Neural cell (in vitro differentiated cells): ENCODE results near the gene VPS54. TPM values are rescaled to one million over a fixed set of nuclear protein-coding genes. Genes with fewer than 3 reads are reported as not detected.

Experiments
- H2AFZ ChIP-seq: fragments of 200-600, 300-800 bp; sonication (generic), shearing (Covaris generic); 2 replicates; pipeline ENCODE4 v1.6.0; 2014; ENCODE audit warnings: low read depth, mild to moderate bottlenecking, antibody characterized with exemption, low read length, moderate library complexity
- H3F3A ChIP-seq: fragments of 200-600 bp; shearing (Covaris generic); 2 replicates; pipeline ENCODE4 v1.6.1; 2016; ENCODE audit warnings: mild to moderate bottlenecking, moderate library complexity, mixed read lengths, antibody characterized with exemption, low read length; ENCODE audit not compliant: insufficient read depth, poor library complexity, severe bottlenecking
- H3K27ac ChIP-seq: fragments of 200-600, 300-800 bp; sonication (generic), shearing (Covaris generic); 2 replicates; pipeline ENCODE4 v1.5.1; 2014; ENCODE audit warnings: mild to moderate bottlenecking, low read length, moderate library complexity
- H3K27me3 ChIP-seq: fragments of 300-800, 200-600 bp; sonication (generic), shearing (Covaris generic); 2 replicates; pipeline ENCODE4 v1.6.0; 2014; ENCODE audit warnings: mild to moderate bottlenecking, low read depth, low read length, moderate library complexity; ENCODE audit not compliant: insufficient read depth
- H3K36me3 ChIP-seq: fragments of 300-800, 200-600 bp; sonication (generic), shearing (Covaris generic); 2 replicates; pipeline ENCODE4 v1.5.1; 2014; ENCODE audit warnings: mild to moderate bottlenecking, antibody characterized with exemption, low read length, moderate library complexity; ENCODE audit not compliant: insufficient read depth
- H3K4me2 ChIP-seq: fragments of 300-800, 200-600 bp; sonication (generic), shearing (Covaris generic); 2 replicates; pipeline ENCODE4 v1.6.0; 2014; ENCODE audit warnings: mild to moderate bottlenecking, low read length
- H3K4me3 ChIP-seq: fragments of 300-800, 200-600 bp; sonication (generic), shearing (Covaris generic); 2 replicates; pipeline ENCODE4 v1.5.1; 2014; ENCODE audit warnings: mild to moderate bottlenecking, low read length, moderate library complexity
- H3K79me2 ChIP-seq: fragments of 200-600 bp; shearing (Covaris generic); replicated peaks from 2 replicates; pipeline ENCODE4 v1.6.0; 2014; ENCODE audit warnings: mild to moderate bottlenecking, low read length, moderate library complexity; ENCODE audit not compliant: insufficient read depth
- H3K9ac ChIP-seq: fragments of 300-800, 200-600 bp; sonication (generic), shearing (Covaris generic); 2 replicates; pipeline ENCODE4 v1.6.1; 2016; ENCODE audit warnings: mild to moderate bottlenecking, low read length, mixed read lengths
- H3K9me2 ChIP-seq: fragments of 200-600 bp; shearing (Covaris generic); 2 replicates; pipeline ENCODE4 v1.6.1; 2016; ENCODE audit warnings: mild to moderate bottlenecking, low read length, mixed read lengths; ENCODE audit not compliant: insufficient read depth
- H3K9me3 ChIP-seq: fragments of 200-600, 300-800 bp; sonication (generic), shearing (Covaris generic); 2 replicates; pipeline ENCODE4 v1.6.1; 2016; ENCODE audit warnings: mild to moderate bottlenecking, mixed run types, low read length, moderate library complexity, mixed read lengths
- H4K20me1 ChIP-seq: fragments of 200-600 bp; shearing (Covaris generic); 2 replicates; pipeline ENCODE4 v1.6.1; 2016; ENCODE audit warnings: mild to moderate bottlenecking, mixed run types; ENCODE audit not compliant: insufficient read depth
- CTCF ChIP-seq: fragments of 450-650 bp; IDR thresholded peaks from 2 replicates; pipeline ENCODE4 v1.5.1; 2014; ENCODE audit warnings: antibody characterized with exemption, mild to moderate bottlenecking, moderate library complexity; ENCODE audit not compliant: poor library complexity, severe bottlenecking
- EP300 ChIP-seq: fragments of 450-650 bp; conservative IDR thresholded peaks from 2 replicates; pipeline ENCODE4 v1.6.1; 2014; ENCODE audit warnings: antibody characterized with exemption, mild to moderate bottlenecking, moderate library complexity; ENCODE audit not compliant: poor library complexity, severe bottlenecking
- EZH2 ChIP-seq: fragments of 200-600, 300-800 bp; shearing (Covaris generic), sonication (generic); IDR thresholded peaks from 2 replicates; pipeline ENCODE4 v1.6.1; 2014; ENCODE audit warnings: antibody characterized with exemption, low read length, borderline replicate concordance, mild to moderate bottlenecking; ENCODE audit not compliant: insufficient read depth, poor library complexity, severe bottlenecking
- MXI1 ChIP-seq: fragments of 450-650 bp; conservative IDR thresholded peaks from 2 replicates; pipeline ENCODE4 v1.6.1; 2014; ENCODE audit warnings: antibody characterized with exemption, mild to moderate bottlenecking; ENCODE audit not compliant: poor library complexity, severe bottlenecking
- POLR2AphosphoS5 ChIP-seq: IDR thresholded peaks from 2 replicates; pipeline ENCODE4 v1.6.1; 2012
- RAD21 ChIP-seq: fragments of 450-650 bp; conservative IDR thresholded peaks from 2 replicates; pipeline ENCODE4 v1.6.1; 2014; ENCODE audit warnings: antibody characterized with exemption, mild to moderate bottlenecking, moderate library complexity
- REST ChIP-seq: IDR thresholded peaks from 2 replicates; pipeline ENCODE4 v1.6.1; 2012; ENCODE audit warnings: borderline replicate concordance
- SMC3 ChIP-seq: fragments of 450-650 bp; conservative IDR thresholded peaks from 2 replicates; pipeline ENCODE4 v1.6.1; 2014; ENCODE audit warnings: antibody characterized with exemption, mild to moderate bottlenecking, moderate library complexity; ENCODE audit not compliant: poor library complexity
- TAF1 ChIP-seq: IDR thresholded peaks from 2 replicates; pipeline ENCODE4 v1.6.1; 2012; ENCODE audit warnings: low read depth
- polyA plus RNA-seq: library from polyadenylated mRNA; depleted of rRNA; stranded (reverse); fragments of >200 nt; gene quantifications from 2 replicates; pipeline ENCODE4 v1.2.3, GENCODE V29; 2014

VPS54 gene
- polyA plus RNA-seq, 1 donor from 2014 or later = 34.2 TPM

GRCh38 chr2:63872571-63873328 is 146.5 kb downstream of the VPS54 start:
- H3K9ac ChIP-seq = no peak overlapping the region
- no peaks in the 10 kb centered on the region for H3K36me3 ChIP-seq
- no peaks in the 10 kb centered on the region for H4K20me1 ChIP-seq
- no peaks in the 10 kb centered on the region for H3K9me3 ChIP-seq
- H3F3A ChIP-seq = no peaks in the 10 kb centered on the region
- no peaks in the 10 kb centered on the region for H3K27me3 ChIP-seq
- no peaks in the 10 kb centered on the region for H3K79me2 ChIP-seq
- no peak overlapping the region for H2AFZ ChIP-seq
- no peak overlapping the region for H3K27ac ChIP-seq
- H3K9me2 ChIP-seq = no peaks in the 10 kb centered on the region
- TF ChIP-seq MXI1 (no peak), EP300 (no peak), RAD21 (no peak), EZH2 (no peak), REST (no peak)
- H3K4me3 ChIP-seq = no peak overlapping the region
- H3K4me2 ChIP-seq = no peak overlapping the region

GRCh38 chr2:63871864-63872263 is 147.4 kb downstream of the VPS54 start:
- Histone ChIP-seq H4K20me1 (no peaks in the 10 kb centered on the region), H3K79me2 (no peaks in the 10 kb centered on the region), H3K4me2 (no peak overlapping the region)

More at GRCh38 chr2:63871864-63872263, 147.4 kb downstream of the VPS54 start:
- no peaks in the 10 kb centered on the region for H3K36me3 ChIP-seq
- H3K27ac ChIP-seq = no peak overlapping the region
- H3K27me3 ChIP-seq = no peaks in the 10 kb centered on the region
- TF ChIP-seq EZH2 (no peak), TAF1 (no peak), REST (no peak), RAD21 (no peak), CTCF (no peak), POLR2AphosphoS5 (no peak), MXI1 (no peak), SMC3 (no peak), EP300 (no peak)
- no peak overlapping the region for H2AFZ ChIP-seq
- no peaks in the 10 kb centered on the region for H3K9me3 ChIP-seq
- no peaks in the 10 kb centered on the region for H3F3A ChIP-seq
- no peak overlapping the region for H3K9ac ChIP-seq
- no peaks in the 10 kb centered on the region for H3K9me2 ChIP-seq
- H3K4me3 ChIP-seq = no peak overlapping the region
